Neutrophil (primary cell): ENCODE data around the gene BMPER.

Source experiments
- H3K27ac ChIP-seq: fragments of 200-600 bp; sonication (generic); 2 replicates; pipeline ENCODE4 v1.5.1; 2016; ENCODE audit warnings: mild to moderate bottlenecking, moderate library complexity
- H3K27me3 ChIP-seq: fragments of 200-600 bp; sonication (generic); 2 replicates; pipeline ENCODE4 v1.6.0; 2016; ENCODE audit warnings: mild to moderate bottlenecking
- H3K36me3 ChIP-seq: fragments of 200-600 bp; sonication (generic); 2 replicates; pipeline ENCODE4 v1.5.1; 2017
- H3K4me1 ChIP-seq, 2 experiments: fragments of 200-600 bp in 1 of 2; sonication (generic) in 1 of 2; 1 replicate in 1 of 2; 2 replicates in 1 of 2; pipeline versions ENCODE4 v1.5.1 to v1.6.1; 2013 to 2016; ENCODE audit warnings: low read depth in 1 of 2, low read length in 1 of 2, mild to moderate bottlenecking in 1 of 2, moderate library complexity in 1 of 2; ENCODE audit not compliant: control insufficient read depth in 1 of 2, insufficient read depth in 1 of 2
- H3K4me3 ChIP-seq, 2 experiments: fragments of 200-600 bp in 1 of 2; sonication (generic) in 1 of 2; 1 replicate in 1 of 2; 2 replicates in 1 of 2; pipeline ENCODE4 v1.5.1; 2013 to 2016; ENCODE audit warnings: low read depth in 1 of 2, low read length in 1 of 2, mild to moderate bottlenecking in 1 of 2, moderate library complexity in 1 of 2
- H3K9me3 ChIP-seq: fragments of 200-600 bp; sonication (generic); 2 replicates; pipeline ENCODE4 v1.5.1; 2016
- CTCF ChIP-seq: fragments of 200-600 bp; sonication (generic); IDR thresholded peaks from 2 replicates; pipeline ENCODE4 v1.5.1; 2016; ENCODE audit warnings: antibody characterized with exemption

BMPER gene

GRCh38 chr7:34013421-34013820 is 108.1 kb downstream of the BMPER start:
- Histone ChIP-seq H3K4me3 (no peak overlapping the region), H3K4me1 (no peaks in the 10 kb centered on the region), H3K9me3 (no peaks in the 10 kb centered on the region), H3K27me3 (no peaks in the 10 kb centered on the region), H3K27ac (no peak overlapping the region), H3K36me3 (no peaks in the 10 kb centered on the region)
- TF ChIP-seq CTCF, result no peak

GRCh38 chr7:34015651-34016050 is 110.3 kb downstream of the BMPER start:
- Histone ChIP-seq H3K9me3 (no peaks in the 10 kb centered on the region), H3K27me3 (no peaks in the 10 kb centered on the region), H3K4me3 (no peak overlapping the region), H3K27ac (no peak overlapping the region), H3K4me1 (no peaks in the 10 kb centered on the region), H3K36me3 (no peaks in the 10 kb centered on the region)
- no peak for TF ChIP-seq CTCF

- Histone ChIP-seq H3K27me3 (no peaks in the 10 kb centered on the region), H3K9me3 (no peaks in the 10 kb centered on the region), H3K4me3 (no peak overlapping the region), H3K36me3 (no peaks in the 10 kb centered on the region), H3K4me1 (no peaks in the 10 kb centered on the region), H3K27ac (no peak overlapping the region)
- no peak for TF ChIP-seq CTCF
Measured at GRCh38 chr7:34016876-34017275, 111.5 kb downstream of the BMPER start.

GRCh38 chr7:34019301-34019790 is 114.0 kb downstream of the BMPER start:
- H3K27me3 ChIP-seq, result no peaks in the 10 kb centered on the region
- no peaks in the 10 kb centered on the region for H3K9me3 ChIP-seq
- H3K4me3 ChIP-seq, result no peak overlapping the region
- H3K36me3 ChIP-seq, result no peaks in the 10 kb centered on the region
- no peak for TF ChIP-seq CTCF
- no peaks in the 10 kb centered on the region for H3K4me1 ChIP-seq
- H3K27ac ChIP-seq, result no peak overlapping the region

- Histone ChIP-seq H3K4me3 (no peak overlapping the region), H3K27ac (no peak overlapping the region), H3K36me3 (no peaks in the 10 kb centered on the region), H3K9me3 (no peaks in the 10 kb centered on the region), H3K27me3 (no peaks in the 10 kb centered on the region), H3K4me1 (no peaks in the 10 kb centered on the region)
- no peak for TF ChIP-seq CTCF
Measured at GRCh38 chr7:34022626-34023025, 117.3 kb downstream of the BMPER start.

- no peak for TF ChIP-seq CTCF
- no peaks in the 10 kb centered on the region for H3K4me1 ChIP-seq
- H3K36me3 ChIP-seq, result no peaks in the 10 kb centered on the region
- no peaks in the 10 kb centered on the region for H3K27me3 ChIP-seq
- no peaks in the 10 kb centered on the region for H3K9me3 ChIP-seq
- H3K27ac ChIP-seq, result no peak overlapping the region
- H3K4me3 ChIP-seq, result no peak overlapping the region
Measured at GRCh38 chr7:34025600-34025999, 120.3 kb downstream of the BMPER start.
